IMR-90 (cell line): ENCODE measurements around the gene FGD5.

ENCODE experiments used
- CTCF ChIP-seq: conservative IDR thresholded peaks from 2 replicates; pipeline ENCODE4 v1.5.1; 2012; ENCODE audit warnings: mild to moderate bottlenecking, low read depth, low read length, improper control_type of control experiment
- ELK1 ChIP-seq: fragments of 150-350 bp; IDR thresholded peaks from 2 replicates; pipeline ENCODE4 v1.6.1; 2016; ENCODE audit warnings: low read depth, mild to moderate bottlenecking, low read length, moderate library complexity, borderline replicate concordance
- FOS ChIP-seq: fragments of 150-350 bp; IDR thresholded peaks from 2 replicates; pipeline ENCODE4 v1.6.1; 2016; ENCODE audit warnings: low read depth, low read length
- MAFK ChIP-seq: IDR thresholded peaks from 2 replicates; pipeline ENCODE4 v1.6.1; 2012; ENCODE audit warnings: low read depth, low read length, improper control_type of control experiment
- MAZ ChIP-seq: IDR thresholded peaks from 2 replicates; pipeline ENCODE4 v1.6.1; 2012; ENCODE audit warnings: low read depth, mild to moderate bottlenecking, low read length, improper control_type of control experiment, moderate library complexity, borderline replicate concordance
- MXI1 ChIP-seq: IDR thresholded peaks from 2 replicates; pipeline ENCODE4 v1.6.1; 2012; ENCODE audit warnings: low read depth, mild to moderate bottlenecking, low read length, moderate library complexity, borderline replicate concordance
- POLR2A ChIP-seq: IDR thresholded peaks from 2 replicates; pipeline ENCODE4 v1.6.1; 2012; ENCODE audit warnings: mild to moderate bottlenecking, low read depth, low read length
- RAD21 ChIP-seq: IDR thresholded peaks from 2 replicates; pipeline ENCODE4 v1.6.1; 2012; ENCODE audit warnings: low read length, improper control_type of control experiment

DNA sequence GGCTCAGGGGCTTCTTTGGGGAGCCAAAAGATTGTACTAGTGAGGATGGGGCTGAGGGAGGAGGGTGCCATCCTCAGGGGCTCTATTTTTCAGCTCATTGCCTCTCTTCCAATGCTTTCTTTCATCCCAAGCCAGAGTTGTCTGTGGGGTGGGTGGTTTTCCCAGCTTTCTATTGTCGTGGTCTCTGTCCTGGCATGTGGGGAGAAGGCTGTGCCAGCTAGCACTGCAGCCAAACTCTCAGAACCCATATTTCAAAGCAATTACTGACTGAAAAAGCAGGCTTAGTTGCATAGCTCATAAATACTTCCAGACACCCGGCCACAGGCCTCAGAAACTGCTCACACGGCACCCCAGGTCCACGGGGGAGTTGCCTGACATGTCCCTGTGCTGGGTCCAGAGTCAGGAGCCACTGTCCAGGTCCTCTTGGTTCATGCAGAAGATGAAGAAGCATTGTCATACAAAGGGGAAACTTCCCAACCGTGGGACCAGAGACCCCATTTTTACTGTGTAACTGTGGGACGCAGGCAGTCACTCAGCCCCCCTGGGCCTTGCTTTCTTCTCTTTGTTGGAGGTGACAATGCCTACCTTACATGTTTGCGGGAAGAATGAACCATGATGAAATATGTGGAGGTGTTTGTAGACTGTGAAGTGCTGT, 27.6 kb downstream of the FGD5 start:
- TF ChIP-seq CTCF: no peak
- no peak for TF ChIP-seq ELK1
- TF ChIP-seq POLR2A: no peak
- no peak for TF ChIP-seq FOS
- TF ChIP-seq RAD21: no peak
- no peak for TF ChIP-seq MXI1
- no peak for TF ChIP-seq MAFK
- no peak for TF ChIP-seq MAZ
